Tongue (tissue), 2 donors: Measurements from ENCODE around the gene LIPC. TPM values are rescaled to one million over a fixed set of nuclear protein-coding genes. Genes with fewer than 3 reads are reported as not detected.

Source experiments
- DNase-seq: peaks from one replicate; pipeline ENCODE4 v3.0.0-alpha.2; 2015
- total RNA-seq: library from RNA; depleted of rRNA; stranded (reverse); fragments of >200 nt; gene quantifications from one replicate; pipeline ENCODE4 v1.2.3, GENCODE V29; 2014

The LIPC gene
- total RNA-seq, 1 donor from 2014 or later = 1.0 TPM

DNA sequence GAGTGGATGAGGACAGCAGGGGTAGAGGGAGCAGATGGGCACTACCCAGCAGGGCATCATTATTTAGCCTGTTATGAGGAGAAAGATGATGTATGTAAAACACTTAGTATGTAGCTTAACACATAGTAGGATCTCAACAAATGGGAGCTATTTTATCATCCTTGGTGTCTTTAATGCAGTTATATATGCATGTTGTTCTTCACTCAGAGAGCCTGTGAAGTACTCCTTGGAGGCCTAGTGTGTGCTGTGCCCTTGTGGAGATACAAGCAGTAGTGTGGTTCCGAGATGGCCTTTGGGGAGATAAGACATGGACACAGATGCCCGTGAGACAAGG is 124.2 kb downstream of the LIPC start:
- DNase-seq = no peak

DNA sequence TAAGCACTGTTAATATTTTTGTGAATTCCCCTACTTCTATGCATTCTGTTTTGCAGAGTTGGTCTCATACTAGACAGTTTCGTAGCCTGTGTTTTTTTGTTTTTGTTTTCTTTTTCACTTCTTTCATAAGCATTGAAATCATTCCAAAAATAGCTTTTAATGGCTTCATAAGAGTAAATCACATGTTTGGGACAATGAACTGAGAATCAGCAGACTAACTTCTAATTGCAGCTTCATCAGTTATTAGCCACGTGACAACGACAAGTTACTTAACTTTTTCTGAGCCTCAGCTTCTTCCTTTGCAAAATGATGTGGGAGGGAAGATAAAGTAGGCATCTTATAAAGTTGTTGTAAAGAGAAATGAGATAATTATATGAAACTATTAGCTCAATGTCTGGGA is 124.8 kb downstream of the LIPC start:
- DNase-seq = no peak

GRCh38 chr15:58558777-58559176 is 127.0 kb downstream of the LIPC start:
- DNase-seq = no peak

GRCh38 chr15:58559904-58560588 is 128.3 kb downstream of the LIPC start:
- no peak for DNase-seq

GRCh38 chr15:58561321-58561720 is 129.5 kb downstream of the LIPC start:
- DNase-seq = no peak

DNA sequence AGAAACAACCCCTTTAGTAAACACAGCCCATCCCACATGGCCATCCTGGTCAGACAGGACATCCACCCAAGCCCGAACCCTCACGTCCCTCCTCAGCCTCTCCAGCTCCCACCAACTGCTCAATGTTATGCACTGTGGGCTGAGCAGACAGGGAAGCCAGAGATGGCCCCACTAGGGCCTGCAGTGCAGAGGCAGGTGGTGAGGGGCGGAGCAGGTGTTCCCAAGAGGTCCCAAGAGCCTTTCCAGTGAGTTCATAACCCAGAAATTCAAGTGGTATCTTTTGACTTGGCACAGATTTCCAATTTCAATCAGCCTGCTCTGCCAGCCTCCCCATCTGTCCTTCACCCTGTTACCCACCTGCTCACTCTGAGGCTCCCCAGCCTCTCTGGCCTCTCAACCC is 130.3 kb downstream of the LIPC start:
- DNase-seq = peak; percentile 48

GRCh38 chr15:58564981-58565380 is 133.2 kb downstream of the LIPC start:
- DNase-seq = no peak

- DNase-seq = no peak
These were observed 133.8 kb downstream of the LIPC start for GRCh38 chr15:58565619-58566018.

- DNase-seq = no peak
These were observed 134.2 kb downstream of the LIPC start for GRCh38 chr15:58566029-58566428.

DNA sequence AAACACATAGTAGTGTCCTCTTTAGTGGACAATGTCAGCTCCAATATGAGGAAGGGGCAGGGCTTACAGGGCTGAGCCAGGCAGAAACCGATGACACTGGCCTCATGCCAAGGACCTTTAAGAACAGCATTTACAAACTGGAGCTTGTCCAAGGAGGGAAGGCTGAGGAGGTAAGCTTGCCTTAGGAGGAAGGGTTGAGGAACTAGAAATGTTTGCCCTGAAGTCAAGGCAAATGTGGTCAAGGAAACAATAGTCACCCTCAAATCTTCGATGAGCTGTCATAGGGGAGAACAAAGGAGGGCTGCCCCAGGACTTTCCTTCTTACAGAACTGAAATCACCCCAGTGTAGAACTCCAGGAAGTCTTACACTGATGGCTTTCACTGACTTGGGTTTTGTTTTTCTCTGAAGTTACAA is 136.4 kb downstream of the LIPC start:
- peak; percentile 52 for DNase-seq

DNA sequence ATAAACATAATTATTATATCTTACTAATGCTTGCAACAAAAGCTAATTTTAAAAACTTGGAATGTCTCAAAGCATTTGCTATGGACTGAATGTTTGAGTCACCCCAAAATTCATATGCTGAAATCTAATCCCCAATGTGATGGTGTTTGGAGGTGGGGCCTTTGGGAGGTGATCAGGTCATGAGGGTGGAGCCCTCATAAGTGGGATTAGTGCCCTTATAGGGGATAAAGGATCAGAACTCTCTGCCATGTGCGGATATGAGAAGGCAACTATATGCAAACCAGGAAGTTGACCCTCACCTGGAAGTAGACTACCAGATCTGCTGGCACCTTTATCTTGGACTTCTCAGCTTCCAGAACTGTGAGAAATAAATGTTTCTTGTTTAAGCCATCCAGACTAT is 137.7 kb downstream of the LIPC start:
- DNase-seq = no peak

DNA sequence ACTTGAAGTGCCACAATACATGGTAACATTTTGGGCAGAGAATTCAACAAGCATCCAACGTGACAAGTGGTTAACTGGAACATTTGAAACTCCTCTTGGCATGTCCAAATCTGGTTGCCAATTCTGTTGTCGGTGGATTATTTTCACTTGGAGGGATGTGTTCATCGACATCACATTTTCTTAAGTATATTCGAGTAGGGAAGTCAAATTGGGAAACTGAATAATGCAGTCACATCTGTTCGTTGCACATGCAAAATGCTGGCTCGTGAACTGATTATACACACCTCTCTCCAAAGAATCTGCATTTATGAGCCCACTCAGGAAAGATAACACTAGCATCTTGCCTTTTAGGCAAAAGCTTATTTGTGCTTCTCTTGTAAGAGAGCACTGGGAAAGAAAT is 139.7 kb downstream of the LIPC start:
- no peak for DNase-seq

DNA sequence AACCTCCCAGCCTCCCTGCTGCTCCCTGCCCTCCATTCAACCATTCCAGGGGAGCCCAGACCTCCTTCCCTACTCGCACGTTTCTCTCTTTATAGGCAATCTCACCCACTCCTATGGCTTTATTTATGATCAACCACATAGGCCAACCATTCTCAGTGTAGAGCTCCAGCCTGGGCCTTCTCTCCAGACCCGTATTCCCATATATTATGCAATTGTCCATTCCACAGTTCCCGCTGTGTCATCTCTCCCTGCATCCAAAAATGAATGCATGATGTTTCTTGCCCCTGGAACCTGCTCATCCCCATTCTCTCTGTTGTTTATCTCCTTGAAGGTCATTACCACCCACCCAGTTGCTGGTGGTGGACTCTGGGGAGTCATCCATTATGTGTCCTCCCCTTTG is 140.7 kb downstream of the LIPC start:
- no peak for DNase-seq

DNA sequence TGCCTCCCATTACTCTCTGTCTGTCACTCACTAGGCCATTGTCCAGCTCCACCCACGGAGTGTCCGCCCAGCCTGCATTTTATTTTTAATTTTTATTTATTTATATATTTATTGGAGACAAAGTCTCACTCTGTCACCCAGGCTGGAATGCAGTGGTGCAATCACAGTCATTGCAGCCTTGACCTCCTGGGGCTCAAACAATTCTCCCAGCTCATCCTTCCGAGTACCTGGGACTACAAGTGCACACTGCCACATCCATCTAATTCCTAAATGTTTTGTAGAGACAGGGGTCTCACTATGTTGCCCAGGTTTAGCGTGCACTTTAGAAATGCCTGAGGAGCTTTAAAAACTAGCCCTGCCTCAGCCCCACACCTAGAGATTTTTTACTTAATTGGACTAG is 141.5 kb downstream of the LIPC start:
- no peak for DNase-seq

DNA sequence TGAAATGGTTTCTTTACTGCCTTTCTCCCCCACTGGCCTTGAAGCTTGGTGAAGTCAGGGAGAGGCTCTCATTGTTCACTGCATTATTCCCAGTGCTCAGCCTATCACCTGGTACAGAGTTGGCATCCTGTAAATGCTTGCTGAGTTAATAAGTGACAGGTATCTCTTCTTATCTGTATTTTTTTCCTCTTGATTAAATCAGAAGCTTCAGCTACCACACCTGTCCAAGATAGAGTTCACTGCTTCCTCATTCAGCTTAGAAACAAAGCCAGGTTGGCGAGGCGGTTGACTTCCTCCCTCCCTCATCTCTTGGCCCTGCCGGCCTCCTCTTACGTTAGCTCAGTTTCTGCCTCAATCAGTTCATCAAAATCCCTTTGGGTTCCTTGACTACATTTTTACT is 142.8 kb downstream of the LIPC start:
- DNase-seq = no peak

GRCh38 chr15:58575045-58575786 is 143.4 kb downstream of the LIPC start:
- no peak for DNase-seq

- DNase-seq = no peak
These were observed 144.9 kb downstream of the LIPC start for GRCh38 chr15:58576657-58577056.

DNA sequence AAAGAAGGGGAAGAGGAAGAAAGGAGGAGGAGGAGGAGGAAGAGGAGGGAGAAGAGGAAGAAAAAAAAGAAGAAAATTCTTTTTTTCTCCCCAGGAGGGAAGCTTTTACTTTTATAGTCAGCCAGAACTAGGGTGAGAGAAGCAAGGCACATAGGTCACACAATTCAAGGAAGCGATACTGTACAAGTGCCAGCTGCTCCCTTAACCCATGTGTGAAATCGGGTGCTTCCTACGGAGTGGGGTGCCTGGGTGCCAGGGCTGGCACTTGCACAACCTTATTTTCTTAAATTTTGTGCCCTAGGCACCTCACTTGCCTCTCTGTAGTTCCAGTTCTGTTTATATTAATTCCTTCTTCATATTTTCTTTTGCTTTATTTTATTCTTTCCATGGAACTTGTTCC is 150.4 kb downstream of the LIPC start:
- DNase-seq = no peak

- DNase-seq = no peak
These were observed 151.5 kb downstream of the LIPC start for GRCh38 chr15:58583171-58583908.

GRCh38 chr15:58584789-58585461 is 153.1 kb downstream of the LIPC start:
- no peak for DNase-seq

- no peak for DNase-seq
These were observed 154.1 kb downstream of the LIPC start for GRCh38 chr15:58585693-58586443.

GRCh38 chr15:58587486-58587885 is 155.7 kb downstream of the LIPC start:
- DNase-seq = no peak
